Measurements from ENCODE around the gene PPP2R5A.

The PPP2R5A gene

DNA sequence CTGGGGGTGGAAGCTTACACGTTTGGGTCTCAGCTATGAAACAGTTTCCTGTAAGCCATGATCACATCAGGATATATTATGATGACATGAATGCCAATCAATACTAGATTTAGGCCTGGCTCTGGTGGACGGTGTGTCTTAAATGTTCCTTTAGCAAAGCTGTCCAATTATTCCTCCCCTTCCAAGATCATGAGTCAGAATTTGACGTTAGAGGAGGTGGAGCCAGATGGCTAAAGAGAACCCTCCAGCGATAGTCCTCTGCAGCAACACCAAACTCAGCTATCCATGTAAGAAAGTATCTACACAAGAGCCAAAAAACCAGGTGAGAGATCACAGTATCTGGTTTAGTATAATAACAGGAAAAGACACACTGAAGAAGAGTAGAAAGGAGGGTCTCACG lies 81.7 kb downstream of the PPP2R5A start:
- TF ChIP-seq, protein P1, sequence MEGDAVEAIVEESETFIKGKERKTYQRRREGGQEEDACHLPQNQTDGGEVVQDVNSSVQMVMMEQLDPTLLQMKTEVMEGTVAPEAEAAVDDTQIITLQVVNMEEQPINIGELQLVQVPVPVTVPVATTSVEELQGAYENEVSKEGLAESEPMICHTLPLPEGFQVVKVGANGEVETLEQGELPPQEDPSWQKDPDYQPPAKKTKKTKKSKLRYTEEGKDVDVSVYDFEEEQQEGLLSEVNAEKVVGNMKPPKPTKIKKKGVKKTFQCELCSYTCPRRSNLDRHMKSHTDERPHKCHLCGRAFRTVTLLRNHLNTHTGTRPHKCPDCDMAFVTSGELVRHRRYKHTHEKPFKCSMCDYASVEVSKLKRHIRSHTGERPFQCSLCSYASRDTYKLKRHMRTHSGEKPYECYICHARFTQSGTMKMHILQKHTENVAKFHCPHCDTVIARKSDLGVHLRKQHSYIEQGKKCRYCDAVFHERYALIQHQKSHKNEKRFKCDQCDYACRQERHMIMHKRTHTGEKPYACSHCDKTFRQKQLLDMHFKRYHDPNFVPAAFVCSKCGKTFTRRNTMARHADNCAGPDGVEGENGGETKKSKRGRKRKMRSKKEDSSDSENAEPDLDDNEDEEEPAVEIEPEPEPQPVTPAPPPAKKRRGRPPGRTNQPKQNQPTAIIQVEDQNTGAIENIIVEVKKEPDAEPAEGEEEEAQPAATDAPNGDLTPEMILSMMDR (conservative IDR thresholded peaks at IDR 0.05; ENCODE audit: low read depth, low read length), result no peak
- H3K4me3 ChIP-seq (ENCODE audit: low read depth, low read length), result no peak overlapping the region

DNA sequence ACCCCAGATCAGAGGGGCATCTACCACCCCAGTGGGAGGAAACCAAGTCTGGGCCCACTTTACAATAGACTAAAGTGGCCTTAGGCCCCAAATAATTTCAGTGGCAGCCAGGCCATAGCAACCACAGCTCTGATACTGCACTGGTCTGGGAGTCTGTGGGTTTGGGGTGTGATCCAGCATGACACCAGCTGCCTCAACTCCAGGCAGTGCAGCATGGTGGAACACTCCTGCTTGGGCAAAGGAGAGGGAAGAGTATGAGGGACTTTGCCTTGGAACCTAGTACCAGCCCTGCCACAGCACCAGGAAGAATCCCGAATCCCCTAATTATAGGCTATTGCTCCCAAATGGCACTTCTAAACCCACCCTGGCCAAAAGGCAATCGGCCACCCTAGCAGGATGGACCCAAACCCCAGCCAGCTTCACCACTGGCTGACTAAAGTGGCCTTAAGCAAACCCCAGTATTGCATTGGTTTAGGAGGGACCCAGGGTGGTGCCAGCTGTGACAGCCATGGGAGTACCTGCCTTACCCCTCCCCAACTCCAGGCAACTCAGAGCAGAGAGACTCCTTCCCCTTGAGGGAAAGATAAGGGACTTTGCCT lies 82.4 kb downstream of the PPP2R5A start:
- no peak for DNase-seq (ENCODE audit: low read depth)
- H3K4me3 ChIP-seq (ENCODE audit: low read depth, low read length), result no peak overlapping the region
- TF ChIP-seq, protein P1 (conservative IDR thresholded peaks at IDR 0.05; ENCODE audit: low read depth, low read length), result no peak

More for the DNA sequence above, 81.7 kb downstream of the PPP2R5A start:
- DNase-seq (ENCODE audit: low read depth), result peak; percentile 50

DNA sequence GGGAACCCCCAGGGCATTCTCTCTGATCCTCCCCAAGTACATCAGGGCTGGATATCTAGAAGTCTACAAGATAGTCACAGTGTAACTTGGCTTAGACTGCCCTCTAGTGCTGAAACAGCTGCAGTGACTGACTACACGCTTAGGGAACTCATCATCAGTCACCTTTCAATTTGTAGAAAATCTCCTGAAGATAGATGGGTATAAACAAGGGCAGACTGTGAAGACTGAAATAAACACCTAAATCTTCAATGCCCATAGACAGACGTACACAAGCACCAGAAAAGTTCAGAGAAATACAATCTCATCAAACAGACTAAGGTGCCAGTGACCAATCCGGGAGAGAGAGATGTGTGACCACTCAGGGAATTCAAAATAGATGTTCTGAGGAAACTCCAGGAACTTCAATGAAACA lies 82.9 kb downstream of the PPP2R5A start:
- DNase-seq (ENCODE audit: low read depth), result peak; percentile 89

DNA sequence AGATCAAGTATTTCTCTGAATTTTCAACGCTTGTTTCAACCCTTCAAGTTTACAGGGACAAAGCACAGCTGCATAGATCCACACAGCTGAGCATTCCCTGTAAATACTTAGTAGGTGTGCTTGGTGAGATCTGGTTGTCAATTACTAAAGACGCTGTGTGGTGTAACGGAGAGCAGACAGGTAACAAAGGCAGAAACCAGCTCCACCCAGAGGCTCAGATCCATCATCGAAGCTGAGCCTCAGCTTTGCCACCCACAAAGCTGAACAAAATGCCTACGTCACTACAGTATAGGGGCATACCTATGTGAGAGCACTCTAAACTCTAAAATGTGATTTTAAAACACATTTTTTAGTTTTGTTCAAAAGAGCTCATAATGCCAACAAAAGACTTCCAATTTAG lies 90.8 kb downstream of the PPP2R5A start:
- DNase-seq (ENCODE audit: low read depth), result no peak
- H3K4me3 ChIP-seq (ENCODE audit: low read depth, low read length), result no peak overlapping the region
- TF ChIP-seq, protein P1 (conservative IDR thresholded peaks at IDR 0.05; ENCODE audit: low read depth, low read length), result no peak

More for the DNA sequence above, 82.9 kb downstream of the PPP2R5A start:
- H3K4me3 ChIP-seq (ENCODE audit: low read depth, low read length), result no peak overlapping the region
- TF ChIP-seq, protein P1 (conservative IDR thresholded peaks at IDR 0.05; ENCODE audit: low read depth, low read length), result peak; percentile 96

DNA sequence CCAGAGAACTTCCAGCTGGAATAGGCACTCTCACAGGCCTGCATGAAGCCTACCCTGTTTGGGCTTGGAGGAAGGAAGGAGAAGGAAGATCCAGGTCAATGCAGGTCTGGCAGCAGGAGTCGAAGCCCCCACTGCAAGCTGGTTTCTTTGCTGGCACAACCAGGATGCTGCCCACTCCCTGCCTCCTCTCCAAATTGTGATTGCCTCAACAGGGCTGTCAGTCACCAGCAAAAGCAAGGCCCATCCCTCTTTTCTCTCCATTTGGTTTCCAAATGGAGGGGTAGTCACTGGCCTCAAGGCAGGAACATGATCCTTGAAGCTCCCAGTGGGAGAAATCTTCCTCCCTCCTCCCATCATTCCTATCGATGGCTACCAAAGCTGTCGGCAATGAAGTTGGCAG lies 92.4 kb downstream of the PPP2R5A start:
- no peak for DNase-seq (ENCODE audit: low read depth)
- TF ChIP-seq, protein P1 (conservative IDR thresholded peaks at IDR 0.05; ENCODE audit: low read depth, low read length), result no peak
- H3K4me3 ChIP-seq (ENCODE audit: low read depth, low read length), result no peak overlapping the region

DNA sequence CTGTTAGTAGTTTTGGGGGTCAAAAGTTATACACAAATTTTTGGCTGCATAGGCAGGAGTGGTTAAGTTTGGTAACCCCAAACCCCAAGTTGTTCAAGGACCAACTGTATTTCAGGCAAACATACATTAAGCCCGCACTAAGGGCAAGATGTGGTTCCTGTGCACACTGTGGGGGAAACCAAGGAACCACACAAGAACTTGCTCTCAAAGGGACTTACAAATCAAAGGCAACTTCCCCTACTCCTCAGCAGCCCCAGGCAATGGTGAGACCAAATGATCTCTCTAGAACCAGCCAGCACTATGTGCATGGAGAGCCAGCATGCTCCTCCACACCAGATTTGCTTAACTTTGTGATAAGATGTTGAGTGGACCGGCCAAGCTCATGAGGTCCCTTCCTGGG lies 94.2 kb downstream of the PPP2R5A start:
- TF ChIP-seq, protein P1 (conservative IDR thresholded peaks at IDR 0.05; ENCODE audit: low read depth, low read length), result no peak
- H3K4me3 ChIP-seq (ENCODE audit: low read depth, low read length), result no peak overlapping the region
- DNase-seq (ENCODE audit: low read depth), result no peak

DNA sequence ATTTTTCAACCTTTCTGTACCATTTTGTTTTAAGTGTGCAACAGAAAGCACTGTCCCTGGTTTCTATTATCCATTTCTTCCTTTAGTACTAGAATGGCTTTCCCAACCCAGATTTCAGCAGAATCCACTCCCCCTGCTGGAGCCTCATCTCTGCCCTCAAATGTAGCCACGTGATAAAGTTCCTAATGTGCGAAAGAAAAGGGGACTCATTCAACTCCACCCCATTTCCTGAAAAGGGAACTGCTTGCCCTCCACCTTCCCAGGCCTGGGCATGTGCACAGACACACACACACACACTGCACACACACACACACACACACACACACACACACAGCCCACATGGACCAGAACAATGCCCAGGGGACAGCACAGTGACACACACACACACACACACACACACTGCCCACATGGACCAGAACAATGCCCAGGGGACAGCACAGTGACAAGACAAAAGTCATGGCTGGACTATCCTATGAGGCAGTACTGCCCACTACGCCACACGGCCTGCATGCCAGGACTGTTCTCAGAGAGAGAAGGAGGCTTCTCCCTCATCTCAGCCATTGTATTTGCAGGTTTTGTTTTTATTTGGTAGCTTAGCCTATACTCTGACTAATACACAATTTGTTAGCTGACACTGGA lies 96.3 kb downstream of the PPP2R5A start:
- DNase-seq (ENCODE audit: low read depth), result no peak
- no peak overlapping the region for H3K4me3 ChIP-seq (ENCODE audit: low read depth, low read length)
- TF ChIP-seq, protein P1 (conservative IDR thresholded peaks at IDR 0.05; ENCODE audit: low read depth, low read length), result no peak
